Kidney tubule cell (primary cell): ENCODE data around the gene STRA8.
A peak's percentile ranks its signal among the peaks of the same experiment; 100 is the strongest.

Source experiments
- DNase-seq: peaks from one replicate; pipeline ENCODE4 v3.0.0-alpha.2; 2018; ENCODE audit warnings: low spot score

The STRA8 gene

GRCh38 chr7:135238112-135238744 lies 4.6 kb downstream of the STRA8 start:
- no peak for DNase-seq

- no peak for DNase-seq
Measured at GRCh38 chr7:135239263-135239662, 5.6 kb downstream of the STRA8 start.

- no peak for DNase-seq
Measured at GRCh38 chr7:135240441-135240840, 6.8 kb downstream of the STRA8 start.

- no peak for DNase-seq
Measured at GRCh38 chr7:135242096-135242684, 8.6 kb downstream of the STRA8 start.

GRCh38 chr7:135245226-135246190 lies 11.9 kb downstream of the STRA8 start:
- DNase-seq = no peak

GRCh38 chr7:135246191-135246825 lies 12.7 kb downstream of the STRA8 start:
- DNase-seq = no peak

- DNase-seq = peak; percentile 59
Measured at GRCh38 chr7:135247746-135248471, 14.3 kb downstream of the STRA8 start.

GRCh38 chr7:135248546-135248945 lies 14.9 kb downstream of the STRA8 start:
- DNase-seq = peak; percentile 37

- DNase-seq = no peak
Measured at GRCh38 chr7:135251496-135252391, 18.1 kb downstream of the STRA8 start.

- peak; percentile 83 for DNase-seq
Measured at GRCh38 chr7:135253851-135254771, 20.5 kb downstream of the STRA8 start.

GRCh38 chr7:135257790-135258189 lies 24.2 kb downstream of the STRA8 start:
- no peak for DNase-seq

- DNase-seq = no peak
Measured at GRCh38 chr7:135258585-135258984, 24.9 kb downstream of the STRA8 start.

GRCh38 chr7:135259702-135260101 lies 26.1 kb downstream of the STRA8 start:
- no peak for DNase-seq

- DNase-seq = no peak
Measured at GRCh38 chr7:135260470-135260869, 26.8 kb downstream of the STRA8 start.

- DNase-seq = no peak
Measured at GRCh38 chr7:135260930-135261721, 27.5 kb downstream of the STRA8 start.

- DNase-seq = peak; percentile 71
Measured at GRCh38 chr7:135262623-135263320, 29.1 kb downstream of the STRA8 start.

GRCh38 chr7:135263321-135263970 lies 29.8 kb downstream of the STRA8 start:
- no peak for DNase-seq

GRCh38 chr7:135265637-135266036 lies 32.0 kb downstream of the STRA8 start:
- DNase-seq = no peak
